Forelimb muscle (tissue), 1 donor: ENCODE measurements around the gene CRISP3. TPM values are rescaled to one million over a fixed set of nuclear protein-coding genes. Genes with fewer than 3 reads are reported as not detected.

Source experiments
- polyA plus RNA-seq: library from polyadenylated mRNA; unstranded; fragments of 120-200 nt; gene quantifications from one replicate; pipeline ENCODE4 v1.2.1, GENCODE V29; 2013; ENCODE audit not compliant: insufficient read length

Gene CRISP3
- polyA plus RNA-seq, 1 donor, result 0.28 TPM

Other genes with a start within 250 kb of the CRISP3 start
- not detected for gene GLYATL3, start 244.5 kb downstream of the CRISP3 start, polyA plus RNA-seq
- 3.2 TPM for gene C6orf141, start 193.7 kb downstream of the CRISP3 start, polyA plus RNA-seq
- gene RHAG, start 107.5 kb downstream of the CRISP3 start, polyA plus RNA-seq, result 0.80 TPM
- not detected for gene CRISP2, start 30.8 kb downstream of the CRISP3 start, polyA plus RNA-seq
- gene PGK2, start 42.9 kb upstream of the CRISP3 start, polyA plus RNA-seq, result not detected
- not detected for gene CRISP1, start 122.1 kb upstream of the CRISP3 start, polyA plus RNA-seq
- not detected for gene DEFB114, start 219.8 kb upstream of the CRISP3 start, polyA plus RNA-seq
- not detected for gene DEFB113, start 225.2 kb upstream of the CRISP3 start, polyA plus RNA-seq